Measurements from ENCODE around the gene GNPTAB. TPM values are rescaled to one million over a fixed set of nuclear protein-coding genes. Genes with fewer than 3 reads are reported as not detected.

The GNPTAB gene
- total RNA-seq, 2 experiments from 2014 or later = 38.9 to 66.5 TPM

DNA sequence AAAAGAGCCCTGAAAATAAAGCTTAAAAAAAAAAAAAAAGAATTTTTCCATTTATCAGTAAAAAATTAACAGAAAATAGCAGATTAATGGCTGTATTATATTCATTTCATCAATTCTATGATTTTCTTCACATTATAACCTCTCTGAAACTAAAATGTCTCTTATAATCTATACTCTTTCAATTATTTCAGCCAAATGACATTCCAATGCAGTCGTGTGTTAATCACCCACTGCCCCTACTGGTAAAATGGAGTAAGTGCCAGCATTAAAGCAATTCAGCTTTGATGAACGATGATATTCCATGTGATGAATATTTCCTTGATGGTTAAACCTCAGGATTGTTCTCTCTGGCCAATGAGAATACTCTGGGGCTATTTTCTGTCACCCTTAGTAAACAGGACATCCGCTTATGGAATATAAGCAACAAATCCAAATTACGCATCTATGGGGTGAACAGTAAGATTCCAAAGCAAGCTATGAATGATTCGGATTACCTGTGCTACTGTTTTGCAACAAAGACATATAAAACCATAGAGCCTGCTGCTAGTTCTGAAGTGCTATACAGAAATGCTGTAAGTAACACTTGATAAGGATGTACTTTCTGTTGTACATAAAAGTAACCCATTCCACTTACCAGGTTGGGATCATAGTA is 71.2 kb downstream of the GNPTAB start:
- no peaks in the 10 kb centered on the region for H3K9me3 ChIP-seq (ENCODE audit: low read length)
- H2AFZ ChIP-seq (ENCODE audit: low read length) = no peak overlapping the region
- peak; percentile 62 for DNase-seq (ENCODE audit: low spot score)
- BruUV-seq (replicated peaks) = no TSS peak
- ChIA-PET POLR2A (interaction anchor here (0.8 to 2.2 kb wide), 8 partner anchors 9 to 85 kb away, joined by 3 to 11 read pairs (median 6); no protein-coding TSS in a partner anchor), CTCF (ENCODE audit: unreplicated experiment) (interaction anchor here (0.8 kb wide), 1 partner anchor 64 kb away, joined by 3 read pairs; no protein-coding TSS in a partner anchor)
- peaks cover 75% of the 10 kb centered on the region for H3K36me3 ChIP-seq (ENCODE audit: insufficient read depth, low read length)
- H4K20me1 ChIP-seq (ENCODE audit: insufficient read depth, low read length) = no peaks in the 10 kb centered on the region
- H3K79me2 ChIP-seq (ENCODE audit: insufficient read depth, low read depth, low read length) = no peaks in the 10 kb centered on the region
- H3K27ac ChIP-seq (ENCODE audit: low read depth, low read length, poor library complexity, severe bottlenecking) = no peak overlapping the region
- no peaks in the 10 kb centered on the region for H3K9me2 ChIP-seq (ENCODE audit: insufficient read depth, low read length)
- TF ChIP-seq EZH2phosphoT487 (IDR thresholded peaks at IDR 0.05; ENCODE audit: borderline replicate concordance, low read depth, low read length) = no peak
- TF ChIP-seq, protein P1, sequence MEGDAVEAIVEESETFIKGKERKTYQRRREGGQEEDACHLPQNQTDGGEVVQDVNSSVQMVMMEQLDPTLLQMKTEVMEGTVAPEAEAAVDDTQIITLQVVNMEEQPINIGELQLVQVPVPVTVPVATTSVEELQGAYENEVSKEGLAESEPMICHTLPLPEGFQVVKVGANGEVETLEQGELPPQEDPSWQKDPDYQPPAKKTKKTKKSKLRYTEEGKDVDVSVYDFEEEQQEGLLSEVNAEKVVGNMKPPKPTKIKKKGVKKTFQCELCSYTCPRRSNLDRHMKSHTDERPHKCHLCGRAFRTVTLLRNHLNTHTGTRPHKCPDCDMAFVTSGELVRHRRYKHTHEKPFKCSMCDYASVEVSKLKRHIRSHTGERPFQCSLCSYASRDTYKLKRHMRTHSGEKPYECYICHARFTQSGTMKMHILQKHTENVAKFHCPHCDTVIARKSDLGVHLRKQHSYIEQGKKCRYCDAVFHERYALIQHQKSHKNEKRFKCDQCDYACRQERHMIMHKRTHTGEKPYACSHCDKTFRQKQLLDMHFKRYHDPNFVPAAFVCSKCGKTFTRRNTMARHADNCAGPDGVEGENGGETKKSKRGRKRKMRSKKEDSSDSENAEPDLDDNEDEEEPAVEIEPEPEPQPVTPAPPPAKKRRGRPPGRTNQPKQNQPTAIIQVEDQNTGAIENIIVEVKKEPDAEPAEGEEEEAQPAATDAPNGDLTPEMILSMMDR (conservative IDR thresholded peaks at IDR 0.05; ENCODE audit: low read length) = peak; percentile 94
- intact Hi-C loops (cut with micrococcal nuclease; ENCODE audit: unreplicated experiment) = loop anchor here (2.0 to 5.0 kb wide), 2 partner anchors 189 to 267 kb away; no protein-coding TSS in a partner anchor
- H3K4me3 ChIP-seq (ENCODE audit: low read depth, low read length, poor library complexity, severe bottlenecking) = no peak overlapping the region
- H3K4me2 ChIP-seq (ENCODE audit: low read length) = no peak overlapping the region
- no peaks in the 10 kb centered on the region for H3K4me1 ChIP-seq (ENCODE audit: insufficient read depth, low read length, poor library complexity, severe bottlenecking)

DNA sequence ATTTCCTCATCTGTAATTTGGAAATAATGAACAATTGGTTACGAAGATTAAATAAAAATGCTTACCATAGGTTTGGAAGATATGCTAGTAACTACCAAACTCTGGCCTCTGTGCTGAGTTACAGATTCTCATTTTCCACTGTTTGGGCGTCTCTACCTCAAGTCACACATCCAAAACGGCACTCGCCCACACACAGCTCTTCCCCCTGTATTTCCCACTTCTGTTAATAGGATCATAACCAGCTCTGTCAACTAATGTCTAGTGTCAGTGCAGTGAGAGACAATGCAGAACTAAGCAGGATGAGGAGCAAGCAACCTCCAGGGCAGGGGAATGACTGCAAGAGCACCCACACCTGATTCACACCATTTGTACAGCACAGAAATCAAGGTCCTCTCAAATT is 80.6 kb downstream of the GNPTAB start:
- DNase-seq (ENCODE audit: low spot score) = no peak
- Histone ChIP-seq H3K4me1 (ENCODE audit: insufficient read depth, low read length, poor library complexity, severe bottlenecking) (peaks cover 27% of the 10 kb centered on the region), H3K9me2 (ENCODE audit: insufficient read depth, low read length) (no peaks in the 10 kb centered on the region), H3K4me2 (ENCODE audit: low read length) (no peak overlapping the region), H3K4me3 (ENCODE audit: low read depth, low read length, poor library complexity, severe bottlenecking) (no peak overlapping the region), H3K79me2 (ENCODE audit: insufficient read depth, low read depth, low read length) (no peaks in the 10 kb centered on the region), H3K27ac (ENCODE audit: low read depth, low read length, poor library complexity, severe bottlenecking) (no peak overlapping the region), H4K20me1 (ENCODE audit: insufficient read depth, low read length) (no peaks in the 10 kb centered on the region), H3K9me3 (ENCODE audit: low read length) (no peaks in the 10 kb centered on the region), H2AFZ (ENCODE audit: low read length) (no peak overlapping the region), H3K36me3 (ENCODE audit: insufficient read depth, low read length) (peaks cover 99% of the 10 kb centered on the region)
- TF ChIP-seq EZH2phosphoT487 (IDR thresholded peaks at IDR 0.05; ENCODE audit: borderline replicate concordance, low read depth, low read length) = no peak
- TF ChIP-seq, protein P1 (conservative IDR thresholded peaks at IDR 0.05; ENCODE audit: low read length) = no peak
- CTCF ChIA-PET (ENCODE audit: unreplicated experiment) = no interaction called here
- intact Hi-C loops (cut with micrococcal nuclease; ENCODE audit: unreplicated experiment) = no loop called here
- BruUV-seq (replicated peaks) = no TSS peak
- POLR2A ChIA-PET = no interaction called here

DNA sequence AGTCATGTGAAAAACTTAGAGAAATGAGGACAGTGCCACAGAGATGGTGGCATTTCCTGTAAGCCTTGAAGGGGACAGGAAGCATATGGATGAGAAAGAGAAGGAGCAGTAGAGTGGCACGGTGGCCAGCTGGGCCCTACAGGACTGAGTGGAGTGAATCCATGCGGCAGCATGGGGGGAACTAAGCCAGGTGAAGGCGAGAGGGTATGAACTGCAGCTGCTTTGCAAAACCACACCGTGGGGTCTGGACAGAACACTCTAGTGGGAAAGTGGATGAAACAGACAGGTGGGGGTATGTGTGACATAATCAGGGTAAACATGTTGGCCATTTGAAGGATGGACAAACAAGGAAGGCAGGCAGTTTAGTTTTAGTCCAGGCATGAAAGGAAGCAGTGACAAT is 81.1 kb downstream of the GNPTAB start:
- Histone ChIP-seq H3K4me3 (ENCODE audit: low read depth, low read length, poor library complexity, severe bottlenecking) (no peak overlapping the region), H2AFZ (ENCODE audit: low read length) (no peak overlapping the region), H3K79me2 (ENCODE audit: insufficient read depth, low read depth, low read length) (no peaks in the 10 kb centered on the region), H3K36me3 (ENCODE audit: insufficient read depth, low read length) (peaks cover 99% of the 10 kb centered on the region), H4K20me1 (ENCODE audit: insufficient read depth, low read length) (no peaks in the 10 kb centered on the region), H3K4me2 (ENCODE audit: low read length) (no peak overlapping the region), H3K4me1 (ENCODE audit: insufficient read depth, low read length, poor library complexity, severe bottlenecking) (peaks cover 32% of the 10 kb centered on the region), H3K9me2 (ENCODE audit: insufficient read depth, low read length) (no peaks in the 10 kb centered on the region), H3K27ac (ENCODE audit: low read depth, low read length, poor library complexity, severe bottlenecking) (no peak overlapping the region), H3K9me3 (ENCODE audit: low read length) (no peaks in the 10 kb centered on the region)
- BruUV-seq (replicated peaks) = no TSS peak
- ChIA-PET CTCF (ENCODE audit: unreplicated experiment) (no interaction called here), POLR2A (no interaction called here)
- TF ChIP-seq, protein P1 (conservative IDR thresholded peaks at IDR 0.05; ENCODE audit: low read length) = no peak
- no peak for TF ChIP-seq EZH2phosphoT487 (IDR thresholded peaks at IDR 0.05; ENCODE audit: borderline replicate concordance, low read depth, low read length)
- no peak for DNase-seq (ENCODE audit: low spot score)
- intact Hi-C loops (cut with micrococcal nuclease; ENCODE audit: unreplicated experiment) = loop anchor here (10.0 kb wide), 1 partner anchor 185 kb away; no protein-coding TSS in a partner anchor
